Subcutaneous abdominal adipose tissue (tissue), 5 donors: ENCODE measurements around the gene ARTN.

Experiments used
- H3K27ac ChIP-seq: one replicate; pipeline ENCODE4 v1.7.0; 2013; ENCODE audit warnings: low read depth, mild to moderate bottlenecking, inconsistent platforms, low read length, moderate library complexity
- H3K27me3 ChIP-seq, 5 donors: one replicate each; pipeline ENCODE4 v1.7.0; 2013; ENCODE audit warnings: low read length in 5 of 5, inconsistent platforms in 1 of 5; ENCODE audit not compliant: control insufficient read depth in 5 of 5, insufficient read depth in 4 of 5
- H3K36me3 ChIP-seq, 5 donors: one replicate each; pipeline ENCODE4 v1.7.0; 2013; ENCODE audit warnings: low read length in 5 of 5; ENCODE audit not compliant: control insufficient read depth in 5 of 5, insufficient read depth in 5 of 5
- H3K4me1 ChIP-seq, 5 donors: one replicate each; pipeline ENCODE4 v1.7.0; 2013; ENCODE audit warnings: low read length in 5 of 5, mild to moderate bottlenecking in 3 of 5, moderate library complexity in 1 of 5; ENCODE audit not compliant: control insufficient read depth in 5 of 5, insufficient read depth in 5 of 5
- H3K4me3 ChIP-seq, 5 donors: one replicate each; pipeline ENCODE4 v1.7.0; 2013; ENCODE audit warnings: low read length in 5 of 5, low read depth in 1 of 5
- H3K9ac ChIP-seq, 5 donors: one replicate each; pipeline ENCODE4 v1.7.0; 2013; ENCODE audit warnings: low read length in 5 of 5, mild to moderate bottlenecking in 4 of 5, moderate library complexity in 3 of 5
- H3K9me3 ChIP-seq, 5 donors: one replicate each; pipeline ENCODE4 v1.7.0; 2013; ENCODE audit warnings: low read length in 5 of 5; ENCODE audit not compliant: control insufficient read depth in 5 of 5
- donor health status: healthy.
- donor health status: healthy.
- donor health status: healthy.
- donor health status: healthy.
- donor health status: healthy.

The ARTN gene, protein sequence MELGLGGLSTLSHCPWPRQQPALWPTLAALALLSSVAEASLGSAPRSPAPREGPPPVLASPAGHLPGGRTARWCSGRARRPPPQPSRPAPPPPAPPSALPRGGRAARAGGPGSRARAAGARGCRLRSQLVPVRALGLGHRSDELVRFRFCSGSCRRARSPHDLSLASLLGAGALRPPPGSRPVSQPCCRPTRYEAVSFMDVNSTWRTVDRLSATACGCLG

DNA sequence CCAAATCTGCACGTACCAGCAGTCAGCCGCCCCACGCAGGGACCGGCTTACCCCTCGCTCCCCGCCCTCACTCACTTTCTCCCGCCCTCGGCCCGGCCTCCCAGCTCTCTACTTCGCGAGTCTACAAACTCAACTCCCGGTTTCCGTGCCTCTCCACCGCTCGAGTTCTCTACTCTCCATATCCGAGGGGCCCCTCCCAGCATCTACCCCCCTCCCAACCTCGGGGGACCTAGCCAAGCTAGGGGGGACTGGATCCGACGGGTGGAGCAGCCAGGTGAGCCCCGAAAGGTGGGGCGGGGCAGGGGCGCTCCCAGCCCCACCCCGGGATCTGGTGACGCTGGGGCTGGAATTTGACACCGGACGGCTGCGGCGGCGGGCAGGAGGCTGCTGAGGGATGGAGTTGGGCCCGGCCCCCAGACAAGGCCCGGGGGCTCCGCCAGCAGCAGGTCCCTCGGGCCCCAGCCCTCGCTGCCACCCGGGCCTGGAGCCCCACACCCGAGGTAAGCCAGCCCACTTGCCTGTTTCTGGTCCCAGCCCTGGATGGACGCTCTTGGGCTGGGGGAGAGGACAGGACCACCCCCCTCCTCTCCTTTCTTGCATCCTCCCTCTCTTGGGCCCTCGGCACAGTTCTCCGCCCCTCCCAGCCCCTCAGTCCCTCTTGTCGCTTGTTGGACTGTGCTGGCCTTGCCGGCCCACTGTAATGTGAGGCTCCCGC lies at the start of gene ARTN:
TSS of gene ARTN (plus strand) at position 416 of the 715 bp plus-strand sequence. CDS start 1,856 bp downstream, outside the sequence.
- H3K36me3 ChIP-seq = peaks cover 0 to 13% (median 8%) of the 10 kb centered on the region in 5 donors
- H3K9ac ChIP-seq = peak within 1 kb of the TSS in 3 of 5 donors; percentile 24 to 56 (median 35)
- peak within 1 kb of the TSS in 3 of 5 donors; percentile 29 to 40 (median 33) for H3K4me3 ChIP-seq
- H3K4me1 ChIP-seq = peaks cover 0 to 30% (median 26%) of the 10 kb centered on the region in 5 donors
- no peak within 1 kb of the TSS for H3K27ac ChIP-seq
- H3K27me3 ChIP-seq = peaks cover 13 to 35% (median 23%) of the 10 kb centered on the region in 5 donors
- H3K9me3 ChIP-seq = no peaks in the 10 kb centered on the region

DNA sequence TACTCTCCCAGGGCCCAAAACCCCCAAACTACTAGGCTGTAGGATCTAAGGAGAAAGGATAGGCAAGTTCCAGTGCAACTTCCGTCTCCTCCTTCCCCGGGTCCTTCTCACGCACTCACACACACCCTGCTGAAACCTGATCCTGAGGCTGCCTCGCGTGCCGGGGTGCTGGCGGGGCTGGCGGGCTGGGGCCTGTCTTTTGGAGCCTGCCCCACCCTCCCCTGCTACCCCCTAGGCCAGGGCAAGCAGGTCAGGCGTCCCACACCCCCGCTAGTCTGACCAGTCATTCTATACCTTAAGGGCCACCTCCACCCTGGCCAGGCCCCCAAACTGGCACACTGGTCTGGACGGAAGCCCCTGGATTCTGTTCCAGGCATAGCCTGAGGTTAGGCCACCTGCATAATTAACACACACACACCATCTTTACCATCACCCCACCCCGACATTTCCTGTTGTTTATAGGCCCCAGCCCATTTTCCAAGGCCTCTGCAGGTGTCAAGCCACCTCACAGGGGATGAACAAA lies 48.3 kb upstream of the ARTN start:
- H3K36me3 ChIP-seq = peaks cover 0 to 16% (median 4%) of the 10 kb centered on the region in 5 donors
- no peaks in the 10 kb centered on the region for H3K4me1 ChIP-seq
- no peak overlapping the region for H3K4me3 ChIP-seq
- H3K27ac ChIP-seq = no peak overlapping the region
- H3K9me3 ChIP-seq = no peaks in the 10 kb centered on the region
- no peaks in the 10 kb centered on the region for H3K27me3 ChIP-seq
- no peak overlapping the region for H3K9ac ChIP-seq

DNA sequence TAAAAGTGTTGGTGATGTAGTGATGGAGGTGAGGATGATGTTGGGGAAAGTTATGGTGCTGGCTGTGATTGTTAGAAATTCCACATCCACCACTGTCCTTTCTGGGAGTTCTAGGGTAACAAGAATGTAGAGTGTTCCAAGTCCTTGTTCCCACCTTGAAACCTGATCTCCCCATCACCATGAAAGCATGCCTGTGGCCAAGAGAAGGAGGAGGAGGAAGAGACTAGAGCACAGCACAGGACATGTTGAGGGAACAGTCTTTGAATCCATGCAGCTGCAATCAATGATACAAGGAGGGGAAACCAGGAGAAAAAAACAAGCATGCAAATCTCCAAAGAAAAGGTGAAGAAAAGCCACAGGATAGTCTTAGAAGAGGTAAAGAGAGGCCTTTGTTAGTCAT lies 45.9 kb upstream of the ARTN start:
- Histone ChIP-seq H3K27me3 (no peaks in the 10 kb centered on the region), H3K4me3 (no peak overlapping the region), H3K36me3 (peaks cover 0 to 5% (median 0%) of the 10 kb centered on the region in 5 donors)

DNA sequence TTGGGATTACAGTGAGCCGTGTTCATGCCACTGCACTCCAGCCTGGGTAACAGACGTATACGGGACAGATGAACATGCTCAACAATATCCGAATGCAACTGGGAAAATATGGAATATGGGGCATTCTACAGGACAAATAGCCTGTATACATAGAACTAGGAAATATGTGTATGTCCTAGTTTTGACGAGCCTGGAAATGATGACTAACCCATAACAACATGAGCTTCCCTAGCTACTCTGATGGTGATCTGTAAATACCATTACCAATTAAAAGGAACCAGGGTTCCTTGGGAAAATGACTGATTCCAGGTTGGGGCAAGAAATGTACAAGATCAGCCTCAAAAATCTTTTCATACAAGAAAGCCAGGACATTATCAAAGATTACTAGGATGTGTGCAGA lies 42.8 kb upstream of the ARTN start:
- Histone ChIP-seq H3K4me3 (no peak overlapping the region), H3K9ac (no peak overlapping the region), H3K36me3 (peaks cover 1 to 20% (median 18%) of the 10 kb centered on the region in 5 donors), H3K27ac (no peak overlapping the region), H3K27me3 (no peaks in the 10 kb centered on the region), H3K9me3 (no peaks in the 10 kb centered on the region), H3K4me1 (no peaks in the 10 kb centered on the region)

More for the DNA sequence above, 45.9 kb upstream of the ARTN start:
- no peaks in the 10 kb centered on the region for H3K9me3 ChIP-seq
- no peaks in the 10 kb centered on the region for H3K4me1 ChIP-seq
- no peak overlapping the region for H3K27ac ChIP-seq
- H3K9ac ChIP-seq = no peak overlapping the region

DNA sequence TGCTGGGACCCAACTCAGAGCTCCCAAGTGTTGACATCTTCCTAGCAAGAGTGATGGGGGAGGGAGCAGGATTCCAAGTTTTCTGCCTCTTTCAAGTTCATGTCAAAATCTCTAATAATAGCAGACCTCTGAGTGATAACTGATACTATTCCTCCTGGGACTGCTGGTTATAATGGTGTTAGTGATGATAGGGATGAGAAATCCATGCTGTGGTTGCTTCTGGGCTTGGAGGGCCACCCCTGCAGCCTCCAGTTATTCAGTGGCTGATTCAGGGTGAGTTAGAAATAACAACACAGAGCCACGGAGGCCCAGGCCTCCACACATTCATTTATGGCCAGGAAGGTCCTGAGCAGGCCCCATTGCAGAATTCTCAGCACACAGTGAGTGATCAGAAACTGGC lies 40.6 kb upstream of the ARTN start:
- H3K36me3 ChIP-seq = peaks cover 2 to 36% (median 19%) of the 10 kb centered on the region in 5 donors
- H3K4me1 ChIP-seq = no peaks in the 10 kb centered on the region
- no peak overlapping the region for H3K4me3 ChIP-seq
- no peak overlapping the region for H3K9ac ChIP-seq
- no peaks in the 10 kb centered on the region for H3K9me3 ChIP-seq
- no peaks in the 10 kb centered on the region for H3K27me3 ChIP-seq
- no peak overlapping the region for H3K27ac ChIP-seq

DNA sequence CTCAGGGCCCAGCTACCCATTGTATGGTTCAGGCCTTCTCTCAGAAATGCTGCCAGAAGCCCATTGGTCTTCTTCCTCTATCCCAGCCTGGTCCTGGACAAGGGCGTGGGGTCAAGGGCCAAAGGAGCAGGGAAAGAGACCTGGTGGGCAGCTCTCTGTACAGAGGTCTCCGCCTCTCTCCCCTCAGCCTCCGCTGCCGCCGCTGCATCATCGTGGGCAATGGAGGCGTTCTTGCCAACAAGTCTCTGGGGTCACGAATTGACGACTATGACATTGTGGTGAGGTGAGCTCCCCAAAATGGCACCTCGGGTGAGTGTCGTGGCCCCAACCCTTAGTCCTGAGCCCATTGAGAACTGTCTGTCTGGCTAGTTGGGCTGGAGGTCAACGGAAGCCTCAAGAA lies 34.6 kb upstream of the ARTN start:
- H3K27me3 ChIP-seq = no peaks in the 10 kb centered on the region
- no peaks in the 10 kb centered on the region for H3K9me3 ChIP-seq
- peaks cover 2 to 84% (median 41%) of the 10 kb centered on the region in 5 donors for H3K36me3 ChIP-seq
- H3K27ac ChIP-seq = no peak overlapping the region
- no peak overlapping the region for H3K4me3 ChIP-seq
- H3K4me1 ChIP-seq = no peaks in the 10 kb centered on the region
- H3K9ac ChIP-seq = no peak overlapping the region

DNA sequence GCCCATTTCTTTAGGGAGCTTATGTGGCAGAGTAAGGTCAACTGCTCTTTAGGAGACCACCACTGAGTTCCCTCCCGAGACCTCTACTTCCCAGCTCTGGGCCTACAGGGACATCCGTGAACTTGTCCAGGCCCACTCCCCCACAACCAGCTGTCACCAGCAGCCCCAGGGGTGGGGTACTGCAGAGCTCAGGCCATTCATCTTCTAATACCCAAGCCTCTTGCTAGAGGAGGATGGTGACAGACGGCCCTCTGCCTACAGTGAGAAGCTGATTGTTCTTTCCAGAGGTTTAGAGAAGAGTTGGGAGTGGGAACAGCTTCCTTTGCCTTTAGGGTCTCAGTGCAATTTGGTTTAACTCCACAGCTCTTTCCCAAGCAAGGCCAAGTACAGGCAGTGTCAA lies 33.2 kb upstream of the ARTN start:
- peaks cover 2 to 70% (median 33%) of the 10 kb centered on the region in 5 donors for H3K36me3 ChIP-seq

DNA sequence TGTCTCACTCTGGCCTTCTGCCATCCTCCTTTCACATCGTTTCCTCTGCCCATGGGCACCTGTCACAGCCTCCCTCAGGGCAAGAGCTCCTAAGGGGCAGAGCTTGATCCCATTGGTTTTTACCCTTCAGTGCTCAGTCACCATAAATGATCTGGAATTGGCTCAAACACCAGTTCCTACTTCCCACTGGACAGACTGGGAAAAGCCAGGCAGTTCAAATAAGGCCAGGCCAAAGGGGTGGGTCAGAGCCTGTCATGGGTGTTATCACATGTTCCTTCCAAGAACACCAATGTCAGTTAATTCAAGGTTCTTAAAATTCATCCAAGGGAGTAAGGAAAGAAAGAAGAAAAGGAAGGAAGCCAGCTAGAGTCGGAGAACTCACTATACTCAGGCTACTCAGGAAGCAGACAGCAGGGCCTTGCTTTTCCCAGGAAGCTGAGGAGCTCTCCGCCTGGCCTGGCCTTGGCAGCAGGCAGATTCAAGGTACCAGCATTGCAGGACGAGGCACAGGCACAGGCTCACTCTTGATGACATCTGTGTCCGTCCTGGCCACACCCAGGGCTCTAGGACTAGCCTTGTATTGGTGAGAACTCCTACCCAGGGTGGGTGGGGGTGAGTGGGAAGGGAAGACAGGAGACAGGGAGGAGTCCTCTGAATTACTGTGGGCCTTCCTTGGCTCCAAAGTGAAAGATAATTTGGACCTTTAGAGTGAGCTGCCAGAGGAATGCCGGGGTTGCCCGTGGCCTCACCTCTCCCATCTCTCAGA lies 32.2 kb upstream of the ARTN start:
- Histone ChIP-seq H3K27me3 (no peaks in the 10 kb centered on the region), H3K36me3 (peaks cover 0 to 61% (median 32%) of the 10 kb centered on the region in 5 donors), H3K9ac (no peak overlapping the region), H3K4me1 (no peaks in the 10 kb centered on the region), H3K27ac (no peak overlapping the region), H3K4me3 (no peak overlapping the region), H3K9me3 (no peaks in the 10 kb centered on the region)

More for the DNA sequence above, 33.2 kb upstream of the ARTN start:
- Histone ChIP-seq H3K27me3 (no peaks in the 10 kb centered on the region), H3K9me3 (no peaks in the 10 kb centered on the region), H3K4me1 (no peaks in the 10 kb centered on the region), H3K4me3 (no peak overlapping the region), H3K9ac (no peak overlapping the region), H3K27ac (no peak overlapping the region)

DNA sequence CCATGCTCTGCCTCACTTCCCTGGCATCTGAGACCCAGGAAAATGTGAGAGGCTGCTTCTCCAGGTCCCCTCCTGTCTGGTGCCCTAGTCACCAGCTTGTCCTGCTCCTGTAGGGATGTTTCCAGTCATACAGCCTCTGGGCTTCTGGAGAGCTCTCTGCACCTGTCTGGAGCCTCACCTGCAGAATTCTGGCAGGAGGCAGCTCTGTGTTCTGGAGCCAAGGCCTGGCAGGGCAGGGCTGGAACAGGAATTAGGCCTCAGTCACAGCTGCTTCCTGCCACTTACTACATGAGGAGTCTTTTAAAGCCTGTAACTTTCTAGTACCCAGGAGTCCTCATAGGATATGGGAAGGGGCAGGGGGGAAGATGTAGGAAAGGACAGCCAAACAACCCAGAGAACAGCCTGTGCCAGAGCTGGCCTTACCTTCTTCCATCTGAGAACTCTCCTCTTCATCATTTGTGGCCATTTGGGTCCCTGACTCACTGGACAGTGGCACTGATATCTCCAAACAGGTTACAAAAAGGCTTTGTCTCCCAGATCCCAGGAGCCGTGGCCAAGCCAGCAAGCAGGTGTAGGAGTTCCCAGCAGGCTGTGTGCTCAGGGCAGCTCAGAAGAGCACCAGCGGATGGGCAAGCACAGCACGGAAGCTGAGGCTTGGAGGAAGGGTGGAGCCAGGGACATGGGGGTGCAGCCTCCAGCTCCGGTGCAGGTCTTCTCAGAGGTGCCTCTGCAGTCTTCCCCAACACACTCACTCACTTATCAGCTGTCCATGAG lies 31.4 kb upstream of the ARTN start:
- H3K36me3 ChIP-seq = peaks cover 0 to 60% (median 31%) of the 10 kb centered on the region in 5 donors
- H3K27me3 ChIP-seq = no peaks in the 10 kb centered on the region
- no peaks in the 10 kb centered on the region for H3K9me3 ChIP-seq
- H3K4me1 ChIP-seq = no peaks in the 10 kb centered on the region
- H3K9ac ChIP-seq = no peak overlapping the region
- H3K4me3 ChIP-seq = no peak overlapping the region
- H3K27ac ChIP-seq = no peak overlapping the region
